C4-2B (cell line): Measurements from ENCODE around the gene FHDC1.

Experiments used
- CTCF ChIP-seq: fragments of 450-650 bp; conservative IDR thresholded peaks from 2 replicates; pipeline ENCODE4 v1.5.1; 2017; ENCODE audit warnings: mild to moderate bottlenecking
- ZFX ChIP-seq: fragments of 450-650 bp; IDR thresholded peaks from 2 replicates; pipeline ENCODE4 v1.6.1; 2017

GRCh38 chr4:152947311-152947710 is 11.2 kb downstream of the FHDC1 start:
- TF ChIP-seq CTCF, result no peak
- no peak for TF ChIP-seq ZFX
